ENCODE measurements around the gene ANTXR2. TPM values are rescaled to one million over a fixed set of nuclear protein-coding genes. Genes with fewer than 3 reads are reported as not detected.

The ANTXR2 gene
- total and polyA plus RNA-seq, 2 of the 13 experiments (the other 11 are each of a cell fraction or from before 2014, with no cell fraction given) = 4.6 to 14.5 TPM

GRCh38 chr4:80017125-80017854, 55.7 kb downstream of the ANTXR2 start:
- no peak overlapping the region for H3K4me2 ChIP-seq (ENCODE audit: low read depth, low read length)
- FAIRE-seq = no peak
- H3K4me1 ChIP-seq (ENCODE audit: insufficient read depth, low read length) = no peaks in the 10 kb centered on the region
- H4K20me1 ChIP-seq (ENCODE audit: insufficient read depth, low read length) = no peaks in the 10 kb centered on the region
- ChIA-PET POLR2A (no interaction called here), CTCF (ENCODE audit: low intra/inter-chr PET ratio, low total read pairs) (no interaction called here)
- H3K9me3 ChIP-seq (ENCODE audit: low read length) = no peaks in the 10 kb centered on the region
- no TSS peak for BruUV-seq (replicated peaks)
- H3K4me3 ChIP-seq (replicated peaks in 1 of 3; ENCODE audit: insufficient read depth in 1 of 3, low read depth in 2 of 3, low read length in 3 of 3) = no peak overlapping the region
- DNase-seq (ENCODE audit: low spot score) = no peak
- no peak overlapping the region for H3K9ac ChIP-seq (ENCODE audit: insufficient read depth, low read depth, low read length)
- intact Hi-C loops (cut with micrococcal nuclease; ENCODE audit: unreplicated experiment) = no loop called here
- no peak for ATAC-seq
- no peak overlapping the region for H3K27ac ChIP-seq (ENCODE audit: extremely low read length, insufficient read depth, low read length)
- no peaks in the 10 kb centered on the region for H3K79me2 ChIP-seq (ENCODE audit: insufficient read depth, low read length)
- WGBS (ENCODE audit: low lambda C conversion rate) = 93% methylated on average over 2 of the region's 2 CpGs
- no peak overlapping the region for H2AFZ ChIP-seq (ENCODE audit: low read length)
- H3K27me3 ChIP-seq (ENCODE audit: control insufficient read depth in 1 of 2, insufficient read depth in 2 of 2, low read length in 2 of 2) = no peaks in the 10 kb centered on the region
- in situ Hi-C loops (cut with HindIII; ENCODE audit: extremely low pct_ligation_motif_present, low pct_unique_long_range_greater_than_20kb) = no loop called here
- no peak for TF ChIP-seq ZNF678 (CRISPR knock-in tag; IDR thresholded peaks at IDR 0.05)
- TF ChIP-seq, protein P1, sequence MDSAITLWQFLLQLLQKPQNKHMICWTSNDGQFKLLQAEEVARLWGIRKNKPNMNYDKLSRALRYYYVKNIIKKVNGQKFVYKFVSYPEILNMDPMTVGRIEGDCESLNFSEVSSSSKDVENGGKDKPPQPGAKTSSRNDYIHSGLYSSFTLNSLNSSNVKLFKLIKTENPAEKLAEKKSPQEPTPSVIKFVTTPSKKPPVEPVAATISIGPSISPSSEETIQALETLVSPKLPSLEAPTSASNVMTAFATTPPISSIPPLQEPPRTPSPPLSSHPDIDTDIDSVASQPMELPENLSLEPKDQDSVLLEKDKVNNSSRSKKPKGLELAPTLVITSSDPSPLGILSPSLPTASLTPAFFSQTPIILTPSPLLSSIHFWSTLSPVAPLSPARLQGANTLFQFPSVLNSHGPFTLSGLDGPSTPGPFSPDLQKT (CRISPR knock-in tag; IDR thresholded peaks at IDR 0.05; ENCODE audit: borderline replicate concordance) = no peak
- H3K36me3 ChIP-seq (replicated peaks in 1 of 2; ENCODE audit: control insufficient read depth in 1 of 2, insufficient read depth in 2 of 2, low read length in 2 of 2) = no peaks in the 10 kb centered on the region

GRCh38 chr4:80016506-80016905, 56.5 kb downstream of the ANTXR2 start:
- WGBS (ENCODE audit: low lambda C conversion rate) = 100% methylated on average over 1 of the region's 1 CpG
- no peak for ATAC-seq
- no peaks in the 10 kb centered on the region for H3K27me3 ChIP-seq (ENCODE audit: control insufficient read depth in 1 of 2, insufficient read depth in 2 of 2, low read length in 2 of 2)
- H3K79me2 ChIP-seq (ENCODE audit: insufficient read depth, low read length) = no peaks in the 10 kb centered on the region
- FAIRE-seq = no peak
- no peak overlapping the region for H3K4me2 ChIP-seq (ENCODE audit: low read depth, low read length)
- no peak overlapping the region for H3K27ac ChIP-seq (ENCODE audit: extremely low read length, insufficient read depth, low read length)
- no peak overlapping the region for H2AFZ ChIP-seq (ENCODE audit: low read length)
- no peaks in the 10 kb centered on the region for H4K20me1 ChIP-seq (ENCODE audit: insufficient read depth, low read length)
- POLR2A ChIA-PET = no interaction called here
- CTCF ChIA-PET (ENCODE audit: low intra/inter-chr PET ratio, low total read pairs) = no interaction called here
- no TSS peak for BruUV-seq (replicated peaks)
- in situ Hi-C loops (cut with HindIII; ENCODE audit: extremely low pct_ligation_motif_present, low pct_unique_long_range_greater_than_20kb) = no loop called here
- no peak overlapping the region for H3K4me3 ChIP-seq (replicated peaks in 1 of 3; ENCODE audit: insufficient read depth in 1 of 3, low read depth in 2 of 3, low read length in 3 of 3)
- H3K36me3 ChIP-seq (replicated peaks in 1 of 2; ENCODE audit: control insufficient read depth in 1 of 2, insufficient read depth in 2 of 2, low read length in 2 of 2) = no peaks in the 10 kb centered on the region
- no peaks in the 10 kb centered on the region for H3K9me3 ChIP-seq (ENCODE audit: low read length)
- H3K4me1 ChIP-seq (ENCODE audit: insufficient read depth, low read length) = no peaks in the 10 kb centered on the region
- H3K9ac ChIP-seq (ENCODE audit: insufficient read depth, low read depth, low read length) = no peak overlapping the region
- intact Hi-C loops (cut with micrococcal nuclease; ENCODE audit: unreplicated experiment) = no loop called here
- no peak for DNase-seq (ENCODE audit: low spot score)
- TF ChIP-seq ZSCAN20 (CRISPR knock-in tag; IDR thresholded peaks at IDR 0.05; ENCODE audit: borderline replicate concordance) = no peak
- TF ChIP-seq SP1 (IDR thresholded peaks at IDR 0.05) = no peak
- TF ChIP-seq SP1 (CRISPR knock-in tag; IDR thresholded peaks at IDR 0.05) = no peak
- TF ChIP-seq HNRNPLL (IDR thresholded peaks at IDR 0.05; ENCODE audit: low read depth, low read length, poor library complexity, severe bottlenecking) = no peak
- no peak for TF ChIP-seq ZNF10 (CRISPR knock-in tag; IDR thresholded peaks at IDR 0.05; ENCODE audit: borderline replicate concordance, low read depth)
- TF ChIP-seq CENPT (CRISPR knock-in tag; IDR thresholded peaks at IDR 0.05; ENCODE audit: low read depth) = no peak
- no peak for TF ChIP-seq SATB2 (CRISPR knock-in tag; IDR thresholded peaks at IDR 0.05)
- TF ChIP-seq KLF15 (CRISPR knock-in tag; IDR thresholded peaks at IDR 0.05; ENCODE audit: borderline replicate concordance) = no peak
- no peak for TF ChIP-seq POLR2AphosphoS5 (IDR thresholded peaks at IDR 0.05; ENCODE audit: low read depth, low read length)
- no peak for TF ChIP-seq ZNF839 (CRISPR knock-in tag; IDR thresholded peaks at IDR 0.05; ENCODE audit: borderline replicate concordance)

All from HepG2 (cell line).